Neural progenitor cell (in vitro differentiated cells): ENCODE measurements around the gene PGAP3. TPM values are rescaled to one million over a fixed set of nuclear protein-coding genes. Genes with fewer than 3 reads are reported as not detected.

Experiments used
- DNase-seq: peaks from one replicate; pipeline ENCODE4 v3.0.0-alpha.2; 2016; ENCODE audit warnings: low spot score
- H2AFZ ChIP-seq: fragments of 200-600 bp; sonication (generic); replicated peaks from 2 replicates; pipeline ENCODE4 v1.6.1; 2016; ENCODE audit warnings: antibody characterized with exemption
- H3F3A ChIP-seq: fragments of 200-600 bp; sonication (generic); 2 replicates; pipeline ENCODE4 v1.6.1; 2016; ENCODE audit warnings: antibody characterized with exemption, low read depth
- H3K27ac ChIP-seq: fragments of 200-600 bp; sonication (generic); 2 replicates; pipeline ENCODE4 v1.5.1; 2016; ENCODE audit warnings: mild to moderate bottlenecking
- H3K27me3 ChIP-seq: fragments of 200-600 bp; sonication (generic); 2 replicates; pipeline ENCODE4 v1.6.1; 2016; ENCODE audit warnings: mild to moderate bottlenecking, moderate library complexity
- H3K36me3 ChIP-seq: fragments of 200-600 bp; sonication (generic); 2 replicates; pipeline ENCODE4 v1.5.1; 2016
- H3K4me1 ChIP-seq: fragments of 200-600 bp; sonication (generic); 2 replicates; pipeline ENCODE4 v1.6.1; 2016; ENCODE audit warnings: mixed run types
- H3K4me2 ChIP-seq: fragments of 200-600 bp; sonication (generic); 2 replicates; pipeline ENCODE4 v1.6.1; 2016
- H3K4me3 ChIP-seq: fragments of 200-600 bp; sonication (generic); 2 replicates; pipeline ENCODE4 v1.5.1; 2016
- H3K79me2 ChIP-seq: fragments of 200-600 bp; sonication (generic); 2 replicates; pipeline ENCODE4 v1.6.1; 2016; ENCODE audit warnings: low read depth
- H3K9ac ChIP-seq: fragments of 200-600 bp; sonication (generic); 2 replicates; pipeline ENCODE4 v1.6.1; 2016
- H3K9me3 ChIP-seq: fragments of 200-600 bp; sonication (generic); 2 replicates; pipeline ENCODE4 v1.5.1; 2016; ENCODE audit warnings: low read depth
- H4K20me1 ChIP-seq: fragments of 200-600 bp; sonication (generic); 2 replicates; pipeline ENCODE4 v1.6.1; 2016; ENCODE audit warnings: low read depth
- H3K27ac Mint-ChIP-seq: 3 replicates; pipeline ENCODE4 v1.8.0; 2021; ENCODE audit warnings: mixed read lengths
- H3K27me3 Mint-ChIP-seq: 2 replicates; pipeline ENCODE4 v1.8.0; 2022; ENCODE audit warnings: low read depth, mild to moderate bottlenecking, inconsistent platforms, moderate library complexity, mixed read lengths; ENCODE audit not compliant: insufficient read depth
- H3K36me3 Mint-ChIP-seq: 3 replicates; pipeline ENCODE4 v1.8.0; 2021; ENCODE audit warnings: mixed read lengths
- H3K4me1 Mint-ChIP-seq: 3 replicates; pipeline ENCODE4 v1.8.0; 2021; ENCODE audit warnings: mixed read lengths
- H3K4me3 Mint-ChIP-seq: 3 replicates; pipeline ENCODE4 v1.8.0; 2021; ENCODE audit warnings: mild to moderate bottlenecking, moderate library complexity, mixed read lengths
- H3K9me3 Mint-ChIP-seq: 3 replicates; pipeline ENCODE4 v1.8.0; 2020; ENCODE audit warnings: mixed read lengths
- EZH2 ChIP-seq: fragments of 200-600 bp; sonication (generic); IDR thresholded peaks from 2 replicates; pipeline ENCODE4 v1.6.1; 2017; ENCODE audit warnings: antibody characterized with exemption, mild to moderate bottlenecking, moderate library complexity
- EZH2phosphoT487 ChIP-seq: fragments of 200-600 bp; sonication (generic); IDR thresholded peaks from 2 replicates; pipeline ENCODE4 v1.6.1; 2017; ENCODE audit warnings: antibody characterized with exemption
- total RNA-seq: library from RNA; depleted of rRNA; stranded (reverse); fragments of >200 nt; gene quantifications from 2 replicates; pipeline ENCODE4 v1.2.3, GENCODE V29; 2015; ENCODE audit warnings: low replicate concordance
- TF ChIP-seq, protein P1 (sequence below): fragments of 200-600 bp; sonication (generic); IDR thresholded peaks from 2 replicates; pipeline ENCODE4 v1.5.1; 2017; ENCODE audit warnings: antibody characterized with exemption, mild to moderate bottlenecking

PGAP3 gene
- total RNA-seq, 1 donor from 2014 or later, result 6.6 TPM

- H4K20me1 ChIP-seq, result peaks cover 58% of the 10 kb centered on the region
- TF ChIP-seq, protein P1, sequence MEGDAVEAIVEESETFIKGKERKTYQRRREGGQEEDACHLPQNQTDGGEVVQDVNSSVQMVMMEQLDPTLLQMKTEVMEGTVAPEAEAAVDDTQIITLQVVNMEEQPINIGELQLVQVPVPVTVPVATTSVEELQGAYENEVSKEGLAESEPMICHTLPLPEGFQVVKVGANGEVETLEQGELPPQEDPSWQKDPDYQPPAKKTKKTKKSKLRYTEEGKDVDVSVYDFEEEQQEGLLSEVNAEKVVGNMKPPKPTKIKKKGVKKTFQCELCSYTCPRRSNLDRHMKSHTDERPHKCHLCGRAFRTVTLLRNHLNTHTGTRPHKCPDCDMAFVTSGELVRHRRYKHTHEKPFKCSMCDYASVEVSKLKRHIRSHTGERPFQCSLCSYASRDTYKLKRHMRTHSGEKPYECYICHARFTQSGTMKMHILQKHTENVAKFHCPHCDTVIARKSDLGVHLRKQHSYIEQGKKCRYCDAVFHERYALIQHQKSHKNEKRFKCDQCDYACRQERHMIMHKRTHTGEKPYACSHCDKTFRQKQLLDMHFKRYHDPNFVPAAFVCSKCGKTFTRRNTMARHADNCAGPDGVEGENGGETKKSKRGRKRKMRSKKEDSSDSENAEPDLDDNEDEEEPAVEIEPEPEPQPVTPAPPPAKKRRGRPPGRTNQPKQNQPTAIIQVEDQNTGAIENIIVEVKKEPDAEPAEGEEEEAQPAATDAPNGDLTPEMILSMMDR, result no peak
- TF ChIP-seq EZH2, result no peak
- no peak for TF ChIP-seq EZH2phosphoT487
- H3F3A ChIP-seq, result peaks cover 33% of the 10 kb centered on the region
- H3K4me2 ChIP-seq, result peak overlapping the region; percentile 88
- H3K79me2 ChIP-seq, result peaks cover 79% of the 10 kb centered on the region
- H3K36me3 ChIP-seq, result no peaks in the 10 kb centered on the region
- no peak overlapping the region for H3K27ac ChIP-seq
- Mint-ChIP-seq H3K27ac (no peak overlapping the region), H3K4me3 (peak overlapping the region; percentile 99), H3K9me3 (no peaks in the 10 kb centered on the region), H3K36me3 (peaks cover 2% of the 10 kb centered on the region), H3K4me1 (peaks cover 35% of the 10 kb centered on the region), H3K27me3 (peaks cover 8% of the 10 kb centered on the region)
- DNase-seq, result peak; percentile 5
- H3K27me3 ChIP-seq, result no peaks in the 10 kb centered on the region
- H3K4me1 ChIP-seq, result peaks cover 53% of the 10 kb centered on the region
- no peaks in the 10 kb centered on the region for H3K9me3 ChIP-seq
- no peak overlapping the region for H3K9ac ChIP-seq
- peak overlapping the region; percentile 96 for H3K4me3 ChIP-seq
- no peak overlapping the region for H2AFZ ChIP-seq
Measured at GRCh38 chr17:39701784-39702422, 14.0 kb upstream of the PGAP3 start.

GRCh38 chr17:39701012-39701783 lies 13.3 kb upstream of the PGAP3 start:
- H3K36me3 Mint-ChIP-seq, result peaks cover 2% of the 10 kb centered on the region
- peak overlapping the region; percentile 5 for H3K27ac Mint-ChIP-seq
- H3K27me3 Mint-ChIP-seq, result peaks cover 10% of the 10 kb centered on the region
- H3K9ac ChIP-seq, result peak overlapping the region; percentile 80
- peaks cover 75% of the 10 kb centered on the region for H3K79me2 ChIP-seq
- H3K9me3 ChIP-seq, result no peaks in the 10 kb centered on the region
- no peaks in the 10 kb centered on the region for H3K27me3 ChIP-seq
- no peaks in the 10 kb centered on the region for H3K9me3 Mint-ChIP-seq
- no peak overlapping the region for H2AFZ ChIP-seq
- H4K20me1 ChIP-seq, result peaks cover 54% of the 10 kb centered on the region
- H3K4me1 Mint-ChIP-seq, result peaks cover 42% of the 10 kb centered on the region
- H3F3A ChIP-seq, result peaks cover 40% of the 10 kb centered on the region
- no peaks in the 10 kb centered on the region for H3K36me3 ChIP-seq
- no peak overlapping the region for H3K27ac ChIP-seq
- H3K4me3 ChIP-seq, result peak overlapping the region; percentile 96
- H3K4me3 Mint-ChIP-seq, result peak overlapping the region; percentile 99
- TF ChIP-seq, protein P1, result no peak
- no peak for TF ChIP-seq EZH2phosphoT487
- no peak for TF ChIP-seq EZH2
- H3K4me1 ChIP-seq, result peaks cover 60% of the 10 kb centered on the region
- H3K4me2 ChIP-seq, result peak overlapping the region; percentile 88
- DNase-seq, result peak; percentile 30

- Histone ChIP-seq H3K9me3 (no peaks in the 10 kb centered on the region), H2AFZ (peak overlapping the region; percentile 0), H3K36me3 (no peaks in the 10 kb centered on the region), H3K4me1 (peaks cover 63% of the 10 kb centered on the region), H3F3A (peaks cover 48% of the 10 kb centered on the region), H3K27me3 (no peaks in the 10 kb centered on the region), H3K79me2 (peaks cover 67% of the 10 kb centered on the region), H4K20me1 (peaks cover 46% of the 10 kb centered on the region), H3K9ac (peak overlapping the region; percentile 80), H3K4me3 (peak overlapping the region; percentile 96), H3K4me2 (peak overlapping the region; percentile 88), H3K27ac (peak overlapping the region; percentile 26)
- peaks cover 50% of the 10 kb centered on the region for H3K4me1 Mint-ChIP-seq
- H3K9me3 Mint-ChIP-seq, result no peaks in the 10 kb centered on the region
- H3K36me3 Mint-ChIP-seq, result peaks cover 2% of the 10 kb centered on the region
- TF ChIP-seq, protein P1, result peak; percentile 17
- TF ChIP-seq EZH2phosphoT487, result no peak
- TF ChIP-seq EZH2, result no peak
- H3K27ac Mint-ChIP-seq, result no peak overlapping the region
- peak; percentile 77 for DNase-seq
- peak overlapping the region; percentile 99 for H3K4me3 Mint-ChIP-seq
- peaks cover 10% of the 10 kb centered on the region for H3K27me3 Mint-ChIP-seq
Measured at GRCh38 chr17:39700148-39700987, 12.5 kb upstream of the PGAP3 start.
